Activated CD8-positive, alpha-beta T cell treated with anti-CD3 and anti-CD28 coated beads for 36 hours (primary cell): ENCODE results near the gene BORCS6. TPM values are rescaled to one million over a fixed set of nuclear protein-coding genes. Genes with fewer than 3 reads are reported as not detected.

Experiments
- ATAC-seq: fragments of 200-7000 bp; cut with Tn5 transposase; one replicate; pipeline ENCODE4 v1.10.0; 2021; ENCODE audit warnings: mild to moderate bottlenecking, moderate library complexity
- CTCF ChIA-PET: fragments of 350-600 bp; sonication (Branson Sonifier 250); formaldehyde crosslinking; loops from one replicate; lab custom pipeline; 2021; ENCODE audit warnings: antibody characterized with exemption; lab: Charles Lee
- POLR2A ChIA-PET: fragments of 350-600 bp; sonication (Branson Sonifier 250); formaldehyde crosslinking; loops from one replicate; lab custom pipeline; 2021; ENCODE audit warnings: antibody characterized with exemption; lab: Charles Lee
- DNase-seq: peaks from one replicate; pipeline ENCODE4 v3.0.0-alpha.2; 2020
- H3K27ac Mint-ChIP-seq: one replicate; pipeline ENCODE4 v1.8.0; 2021; ENCODE audit warnings: mild to moderate bottlenecking, mixed read lengths
- H3K27me3 Mint-ChIP-seq: one replicate; pipeline ENCODE4 v1.8.0; 2021; ENCODE audit warnings: mixed read lengths
- H3K36me3 Mint-ChIP-seq: one replicate; pipeline ENCODE4 v1.8.0; 2021; ENCODE audit warnings: low read depth, mixed read lengths
- H3K4me1 Mint-ChIP-seq: one replicate; pipeline ENCODE4 v1.8.0; 2021; ENCODE audit warnings: low read depth, mixed read lengths
- H3K4me3 Mint-ChIP-seq: one replicate; pipeline ENCODE4 v1.8.0; 2021; ENCODE audit warnings: mild to moderate bottlenecking, moderate library complexity, mixed read lengths
- H3K9me3 Mint-ChIP-seq: one replicate; pipeline ENCODE4 v1.8.0; 2021; ENCODE audit warnings: mixed read lengths
- CTCF ChIP-seq: fragments of 200-600 bp; IDR thresholded peaks from one replicate; pipeline ENCODE4 v1.8.0; 2022; ENCODE audit warnings: antibody characterized with exemption, mild to moderate bottlenecking
- intact Hi-C: fragments of 100-400 bp; cut with micrococcal nuclease; formaldehyde crosslinking; loops from one replicate; pipeline ENCODE4 v1.10.0; 2022
- total RNA-seq, 2 experiments: library from RNA; stranded (reverse); gene quantifications; one replicate each; pipeline ENCODE4 v1.2.3, GENCODE V29; 2021

Gene BORCS6
- total RNA-seq, 2 experiments from 2014 or later: 5.5 to 6.2 TPM

GRCh38 chr17:8143581-8144400 is 46.2 kb downstream of the BORCS6 start:
- H3K4me3 Mint-ChIP-seq: no peak overlapping the region
- no peaks in the 10 kb centered on the region for H3K9me3 Mint-ChIP-seq
- TF ChIP-seq CTCF: no peak
- ChIA-PET CTCF (no interaction called here), POLR2A (interaction anchor here (1.1 to 22.8 kb wide), 3 partner anchors 13 to 106 kb away, joined by 3 to 476 read pairs (median 228); partner anchors contain the start of genes PER1 and VAMP2)
- ATAC-seq (no peak), DNase-seq (no peak)
- no peaks in the 10 kb centered on the region for H3K27me3 Mint-ChIP-seq
- H3K4me1 Mint-ChIP-seq: no peaks in the 10 kb centered on the region
- H3K27ac Mint-ChIP-seq: no peak overlapping the region
- H3K36me3 Mint-ChIP-seq: peaks cover 59% of the 10 kb centered on the region
- intact Hi-C loops: no loop called here

DNA sequence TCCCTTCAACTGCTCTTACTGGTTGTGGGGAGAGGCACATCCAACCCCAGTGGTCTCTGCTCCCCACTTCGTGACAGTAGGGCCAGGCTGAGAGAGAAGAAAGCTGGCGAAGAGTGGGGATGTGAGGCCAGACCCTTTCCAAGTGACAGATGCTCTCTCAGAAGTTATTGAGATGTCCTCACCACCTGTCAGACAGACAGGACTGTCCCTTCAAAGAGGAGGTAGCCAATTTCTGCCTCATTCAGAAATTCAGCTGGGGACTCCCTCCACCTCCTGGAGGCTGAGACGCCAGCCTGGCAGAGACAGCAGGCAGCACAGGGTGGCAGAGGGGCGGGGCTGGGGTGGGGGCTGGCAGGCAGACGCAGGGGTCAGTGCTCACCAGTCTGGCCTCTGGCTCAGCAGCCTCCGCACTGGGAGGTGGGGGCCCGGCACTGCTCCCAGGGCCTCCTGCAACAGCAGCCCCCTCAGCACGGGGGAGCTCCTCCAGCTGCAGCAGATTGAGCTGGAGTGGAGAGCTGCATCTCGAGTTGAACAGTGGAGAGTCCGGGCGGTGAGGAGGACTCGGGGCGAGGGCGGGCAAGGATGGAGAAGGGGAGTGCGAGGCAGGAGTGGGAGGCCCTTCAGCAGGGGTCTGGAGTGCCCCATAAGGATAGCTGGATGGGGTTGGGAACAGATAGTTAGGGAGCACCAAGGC is 46.9 kb downstream of the BORCS6 start:
- Mint-ChIP-seq H3K27me3 (no peaks in the 10 kb centered on the region), H3K9me3 (no peaks in the 10 kb centered on the region), H3K27ac (no peak overlapping the region), H3K4me3 (no peak overlapping the region), H3K36me3 (peaks cover 52% of the 10 kb centered on the region), H3K4me1 (no peaks in the 10 kb centered on the region)
- ATAC-seq (no peak), DNase-seq (no peak)
- intact Hi-C loops: no loop called here
- ChIA-PET CTCF (no interaction called here), POLR2A (interaction anchor here (0.6 to 22.8 kb wide), 5 partner anchors 13 to 107 kb away, joined by 3 to 476 read pairs (median 66); partner anchors contain the start of genes PER1 and VAMP2)
- no peak for TF ChIP-seq CTCF

GRCh38 chr17:8142158-8142886 is 47.7 kb downstream of the BORCS6 start:
- Mint-ChIP-seq H3K4me1 (no peaks in the 10 kb centered on the region), H3K27ac (no peak overlapping the region), H3K36me3 (peaks cover 46% of the 10 kb centered on the region), H3K27me3 (no peaks in the 10 kb centered on the region), H3K9me3 (no peaks in the 10 kb centered on the region), H3K4me3 (no peak overlapping the region)
- ATAC-seq (no peak), DNase-seq (no peak)
- CTCF ChIA-PET: interaction anchor here (1.0 to 9.0 kb wide), 3 partner anchors 8 to 23 kb away, joined by 3 to 63 read pairs (median 4); partner anchors contain the start of gene ALOXE3
- intact Hi-C loops: no loop called here
- TF ChIP-seq CTCF: no peak
- POLR2A ChIA-PET: interaction anchor here (5.8 to 12.8 kb wide), 2 partner anchors 14 to 31 kb away, joined by 66 to 228 read pairs; partner anchors contain the start of genes PER1 and VAMP2

- no peak for TF ChIP-seq CTCF
- H3K27me3 Mint-ChIP-seq: peaks cover 1% of the 10 kb centered on the region
- H3K4me3 Mint-ChIP-seq: no peak overlapping the region
- no peaks in the 10 kb centered on the region for H3K9me3 Mint-ChIP-seq
- ATAC-seq (no peak), DNase-seq (no peak)
- ChIA-PET POLR2A (interaction anchor here (1.2 to 12.8 kb wide), 4 partner anchors 15 to 44 kb away, joined by 3 to 228 read pairs (median 44); partner anchors contain the start of genes ALOXE3, PER1 and VAMP2), CTCF (interaction anchor here (1.0 to 9.0 kb wide), 4 partner anchors 9 to 32 kb away, joined by 3 to 63 read pairs (median 4); partner anchors contain the start of gene ALOXE3)
- intact Hi-C loops: no loop called here
- H3K4me1 Mint-ChIP-seq: no peaks in the 10 kb centered on the region
- H3K36me3 Mint-ChIP-seq: peaks cover 42% of the 10 kb centered on the region
- H3K27ac Mint-ChIP-seq: no peak overlapping the region
Measured at GRCh38 chr17:8141741-8142140, 48.2 kb downstream of the BORCS6 start.
